SK-N-SH (cell line): ENCODE measurements around the gene TEAD1. TPM values are rescaled to one million over a fixed set of nuclear protein-coding genes. Genes with fewer than 3 reads are reported as not detected.
A peak's percentile ranks its signal among the peaks of the same experiment; 100 is the strongest.

ENCODE experiments used
- CTCF ChIA-PET: fragments of 300-600, 350-600 bp; formaldehyde crosslinking; extraction: SDS; loops from one replicate; lab custom pipeline; 2021; lab: Yijun Ruan, JAX
- POLR2A ChIA-PET: fragments of 350-600 bp; sonication (Branson Sonifier 250); formaldehyde crosslinking; extraction: SDS; loops from one replicate; lab custom pipeline; 2020; ENCODE audit warnings: antibody characterized with exemption, inconsistent platforms; lab: Yijun Ruan, JAX
- DNase-seq: peaks from one replicate; pipeline ENCODE4 v3.0.0; 2012
- H2AFZ ChIP-seq: fragments of 200-600 bp; sonication (generic); 2 replicates; pipeline ENCODE4 v1.8.1; 2016; ENCODE audit warnings: antibody characterized with exemption, mild to moderate bottlenecking, low read depth
- H3F3A ChIP-seq: fragments of 200-600 bp; sonication (generic); replicated peaks from 2 replicates; pipeline ENCODE3; 2016; ENCODE audit warnings: antibody characterized with exemption, mild to moderate bottlenecking; ENCODE audit not compliant: insufficient read depth
- H3K27ac ChIP-seq, 2 experiments: fragments of 200-500 bp in 1 of 2; fragments of 200-600 bp in 1 of 2; sonication (Bioruptor generic) in 1 of 2; sonication (generic), shearing (Covaris generic) in 1 of 2; 2 replicates each; pipeline versions ENCODE4 v1.5.1 to v1.6.1; 2014 to 2016; ENCODE audit warnings: low read depth in 2 of 2, inconsistent platforms in 1 of 2, low read length in 1 of 2, mild to moderate bottlenecking in 1 of 2, mixed read lengths in 1 of 2
- H3K27me3 ChIP-seq: fragments of 200-600 bp; sonication (generic), shearing (Covaris generic); 2 replicates; pipeline ENCODE4 v1.6.1; 2016; ENCODE audit warnings: mixed run types; ENCODE audit not compliant: insufficient read depth
- H3K36me3 ChIP-seq, 2 experiments: fragments of 200-500 bp in 1 of 2; fragments of 200-600 bp in 1 of 2; sonication (Bioruptor generic) in 1 of 2; sonication (generic) in 1 of 2; replicated peaks in 1 of 2; 2 replicates each; pipeline versions ENCODE3 to v1.5.1; 2014 to 2016; ENCODE audit warnings: low read length in 1 of 2, mild to moderate bottlenecking in 1 of 2; ENCODE audit not compliant: insufficient read depth in 2 of 2, control insufficient read depth in 1 of 2
- H3K4me1 ChIP-seq, 2 experiments: fragments of 200-500 bp in 1 of 2; fragments of 200-600 bp in 1 of 2; sonication (Bioruptor generic) in 1 of 2; sonication (generic), shearing (Covaris generic) in 1 of 2; 2 replicates each; pipeline versions ENCODE4 v1.5.1 to v1.6.1; 2014 to 2016; ENCODE audit warnings: low read depth in 1 of 2, low read length in 1 of 2, mixed run types in 1 of 2; ENCODE audit not compliant: insufficient read depth in 2 of 2, control insufficient read depth in 1 of 2
- H3K4me2 ChIP-seq: fragments of 200-600 bp; sonication (generic), shearing (Covaris generic); 2 replicates; pipeline ENCODE4 v1.6.1; 2017; ENCODE audit warnings: mixed run types
- H3K4me3 ChIP-seq, 2 experiments: fragments of 200-500 bp in 1 of 2; fragments of 200-600 bp in 1 of 2; sonication (Bioruptor generic) in 1 of 2; sonication (generic), shearing (Covaris generic) in 1 of 2; 2 replicates each; pipeline versions ENCODE4 v1.5.1 to v1.8.1; 2014 to 2016; ENCODE audit warnings: low read depth in 2 of 2, inconsistent platforms in 1 of 2, low read length in 1 of 2, mild to moderate bottlenecking in 1 of 2, mixed read lengths in 1 of 2, moderate library complexity in 1 of 2
- H3K79me2 ChIP-seq: fragments of 200-600 bp; sonication (generic); 2 replicates; pipeline ENCODE4 v1.8.1; 2017; ENCODE audit warnings: mild to moderate bottlenecking; ENCODE audit not compliant: insufficient read depth
- H3K9ac ChIP-seq: fragments of 200-600 bp; sonication (generic); 2 replicates; pipeline ENCODE4 v1.6.1; 2017; ENCODE audit warnings: mixed run types
- H3K9me2 ChIP-seq: fragments of 200-600 bp; sonication (generic); 2 replicates; pipeline ENCODE4 v1.6.1; 2017; ENCODE audit warnings: mixed run types
- H3K9me3 ChIP-seq: fragments of 200-600 bp; sonication (generic); 2 replicates; pipeline ENCODE4 v1.6.1; 2017; ENCODE audit warnings: mixed run types, mild to moderate bottlenecking, moderate library complexity
- H4K20me1 ChIP-seq: fragments of 200-600 bp; sonication (generic); 2 replicates; pipeline ENCODE4 v1.6.1; 2017; ENCODE audit warnings: mild to moderate bottlenecking, mixed run types; ENCODE audit not compliant: insufficient read depth
- CTCF ChIP-seq: fragments of 200-600 bp; sonication (generic); IDR thresholded peaks from 2 replicates; pipeline ENCODE4 v1.6.1; 2017; ENCODE audit warnings: antibody characterized with exemption, mild to moderate bottlenecking, moderate library complexity
- EP300 ChIP-seq, 2 experiments: IDR thresholded peaks; 2 replicates each; pipeline versions ENCODE4 v1.4.0 to v1.6.1; 2012; ENCODE audit warnings: borderline replicate concordance in 1 of 2, low read depth in 1 of 2, low read length in 1 of 2
- EZH2phosphoT487 ChIP-seq: fragments of 200-600 bp; sonication (generic); IDR thresholded peaks from 2 replicates; pipeline ENCODE4 v1.6.1; 2017; ENCODE audit warnings: low read depth, mixed run types, mild to moderate bottlenecking, antibody characterized with exemption, moderate library complexity, borderline replicate concordance
- FOXJ3 ChIP-seq: sonication (generic); formaldehyde crosslinking; IDR thresholded peaks from 2 replicates; pipeline ENCODE4 v1.5.1; 2020; ENCODE audit warnings: mild to moderate bottlenecking, missing genetic modification reagents
- FOXM1 ChIP-seq: IDR thresholded peaks from 2 replicates; pipeline ENCODE4 v1.4.0; 2012; ENCODE audit warnings: low read depth, mild to moderate bottlenecking
- GATA2 ChIP-seq: sonication (generic); formaldehyde crosslinking; IDR thresholded peaks from 2 replicates; pipeline ENCODE4 v1.5.0; 2020; ENCODE audit warnings: mild to moderate bottlenecking, missing genetic modification reagents
- JUND ChIP-seq: IDR thresholded peaks from 2 replicates; pipeline ENCODE4 v1.4.0; 2012
- MEF2A ChIP-seq: IDR thresholded peaks from 2 replicates; pipeline ENCODE4 v1.4.0; 2012; ENCODE audit warnings: low read depth, borderline replicate concordance
- MXI1 ChIP-seq: IDR thresholded peaks from 2 replicates; pipeline ENCODE4 v1.6.1; 2012; ENCODE audit warnings: mild to moderate bottlenecking, low read depth, low read length, improper control_type of control experiment
- NRF1 ChIP-seq: IDR thresholded peaks from 2 replicates; pipeline ENCODE4 v1.6.1; 2012; ENCODE audit warnings: low read depth, mild to moderate bottlenecking, low read length
- PBX3 ChIP-seq: IDR thresholded peaks from 2 replicates; pipeline ENCODE4; 2012
- REST ChIP-seq: IDR thresholded peaks from 2 replicates; pipeline ENCODE4 v1.6.1; 2012; ENCODE audit warnings: mild to moderate bottlenecking, low read depth, low read length, moderate library complexity
- SIN3A ChIP-seq: IDR thresholded peaks from 2 replicates; pipeline ENCODE4 v1.6.1; 2012; ENCODE audit warnings: low read depth, mild to moderate bottlenecking, low read length, moderate library complexity, borderline replicate concordance
- TEAD4 ChIP-seq: IDR thresholded peaks from 2 replicates; pipeline ENCODE4 v1.4.0; 2012; ENCODE audit warnings: mild to moderate bottlenecking, borderline replicate concordance; ENCODE audit not compliant: insufficient read depth
- USF1 ChIP-seq: IDR thresholded peaks from 2 replicates; pipeline ENCODE4 v1.4.0; 2012; ENCODE audit warnings: low read depth, borderline replicate concordance
- YY1 ChIP-seq: IDR thresholded peaks from 2 replicates; pipeline ENCODE4 v1.4.0; 2012; ENCODE audit warnings: low read depth, mild to moderate bottlenecking
- ZBTB33 ChIP-seq: IDR thresholded peaks from 2 replicates; pipeline ENCODE4 v1.4.0; 2012; ENCODE audit warnings: low read depth, borderline replicate concordance
- WGBS: methylation state at CpG from one replicate; pipeline ENCODE4 v1.1.6; 2017; ENCODE audit warnings: low lambda C conversion rate; 5-methylcytosine and 5-hydroxymethylcytosine counted together
- polyA plus RNA-seq, 3 experiments: library from polyadenylated mRNA; depleted of rRNA; stranded (reverse); fragments of >200 nt; gene quantifications; 2 replicates each; pipeline ENCODE4 v1.2.3, GENCODE V29; 2012

TEAD1 gene
- polyA plus RNA-seq, 1 of the 3 experiments (the other 2 are of a cell fraction) = 31.2 TPM

GRCh38 chr11:12963792-12964536 lies 289.7 kb downstream of the TEAD1 start (continued):
- no peak for TF ChIP-seq USF1
- TF ChIP-seq YY1 = no peak
- no peak for TF ChIP-seq MEF2A
- TF ChIP-seq SIN3A = no peak
- TF ChIP-seq CTCF = peak; percentile 93
- TF ChIP-seq NRF1 = peak; percentile 27; the same call in 1 of the 2 replicates
- peak; percentile 33; the same call in 1 of the 2 replicates for TF ChIP-seq MXI1
- TF ChIP-seq TEAD4 = no peak
- TF ChIP-seq FOXM1 = no peak
- TF ChIP-seq, all 33 proteins: peak for 5

GRCh38 chr11:12964650-12965049 lies 290.4 kb downstream of the TEAD1 start:
- ChIA-PET CTCF (interaction anchor here (0.7 to 6.8 kb wide), 38 partner anchors 9 to 674 kb away, joined by 3 to 75 read pairs (median 4); partner anchors contain the start of gene RASSF10), POLR2A (interaction anchor here (0.5 kb wide), 1 partner anchor 11 kb away, joined by 3 read pairs; no protein-coding TSS in a partner anchor)
- no peaks in the 10 kb centered on the region for H3F3A ChIP-seq
- H3K79me2 ChIP-seq = no peaks in the 10 kb centered on the region
- no peaks in the 10 kb centered on the region for H3K9me3 ChIP-seq
- WGBS = 68% methylated on average over 7 of the region's 7 CpGs
- H2AFZ ChIP-seq = no peak overlapping the region
- no peaks in the 10 kb centered on the region for H3K36me3 ChIP-seq
- no peak for DNase-seq
- no peaks in the 10 kb centered on the region for H3K9me2 ChIP-seq
- H3K27ac ChIP-seq = no peak overlapping the region
- no peak overlapping the region for H3K4me2 ChIP-seq
- no peaks in the 10 kb centered on the region for H3K27me3 ChIP-seq
- H3K4me1 ChIP-seq = no peaks in the 10 kb centered on the region; a peak in 1 of 4 replicates
- H3K4me3 ChIP-seq = no peak overlapping the region
- H3K9ac ChIP-seq = no peak overlapping the region
- H4K20me1 ChIP-seq = no peaks in the 10 kb centered on the region
- no peak for TF ChIP-seq EZH2phosphoT487
- TF ChIP-seq CTCF = no peak
- TF ChIP-seq GATA2 (CRISPR knock-in tag) = no peak
- TF ChIP-seq MEF2A = no peak
- no peak for TF ChIP-seq MXI1
- no peak for TF ChIP-seq ZBTB33
- TF ChIP-seq FOXJ3 (CRISPR knock-in tag) = no peak
- TF ChIP-seq FOXM1 = no peak
- no peak for TF ChIP-seq NRF1
- TF ChIP-seq EP300 (IDR thresholded peaks at IDR 0.05; ENCODE audit: borderline replicate concordance in 1 of 2, low read depth in 1 of 2, low read length in 1 of 2) = no peak
- no peak for TF ChIP-seq PBX3
- no peak for TF ChIP-seq REST
- TF ChIP-seq JUND = no peak
